A673 (cell line): ENCODE data around the gene LRRC42.

ENCODE experiments used
- CTCF ChIP-seq: fragments of 300-800, 200-600 bp; sonication (generic); conservative IDR thresholded peaks from 2 replicates; pipeline ENCODE4 v1.5.1; 2017; ENCODE audit warnings: low read depth, mild to moderate bottlenecking, antibody characterized with exemption, low read length, moderate library complexity, mixed read lengths
- EZH2 ChIP-seq: fragments of 200-600 bp; sonication (generic); IDR thresholded peaks from 2 replicates; pipeline ENCODE4 v1.6.1; 2017; ENCODE audit warnings: borderline replicate concordance, low read depth, mild to moderate bottlenecking, mixed read lengths, antibody characterized with exemption, low read length; ENCODE audit not compliant: poor library complexity, severe bottlenecking

GRCh38 chr1:53982034-53982762 lies 36.0 kb downstream of the LRRC42 start:
- TF ChIP-seq CTCF (no peak), EZH2 (no peak)
